Activated CD4-positive, alpha-beta T cell treated with anti-CD3 and anti-CD28 coated beads, Interleukin-2, amount 50 U/mL, for 48 hours (primary cell): ENCODE results near the gene ADSS2.

Experiments
- DNase-seq, 2 experiments: peaks; one replicate each; pipeline ENCODE4 v3.0.0-alpha.2; 2020

ADSS2 gene

DNA sequence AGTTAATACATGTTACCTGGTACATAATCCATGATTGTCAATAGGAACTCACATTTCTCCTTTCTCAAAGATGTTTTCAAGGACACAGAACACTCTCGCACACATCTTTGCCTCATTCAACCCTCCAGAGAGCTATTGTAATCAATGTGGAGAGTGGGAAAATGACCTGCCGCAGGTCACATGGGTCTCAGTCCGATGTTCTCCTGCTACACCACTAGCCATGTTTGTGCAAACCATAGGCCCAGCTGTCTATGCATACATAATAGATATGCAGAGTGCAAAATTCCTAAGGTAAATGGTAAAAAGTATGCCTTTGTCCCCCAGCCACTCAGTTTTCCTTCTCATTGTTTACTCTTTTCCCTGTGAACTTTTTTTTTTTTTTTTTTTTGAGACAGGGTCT lies 89.2 kb downstream of the ADSS2 start:
- no peak for DNase-seq

DNA sequence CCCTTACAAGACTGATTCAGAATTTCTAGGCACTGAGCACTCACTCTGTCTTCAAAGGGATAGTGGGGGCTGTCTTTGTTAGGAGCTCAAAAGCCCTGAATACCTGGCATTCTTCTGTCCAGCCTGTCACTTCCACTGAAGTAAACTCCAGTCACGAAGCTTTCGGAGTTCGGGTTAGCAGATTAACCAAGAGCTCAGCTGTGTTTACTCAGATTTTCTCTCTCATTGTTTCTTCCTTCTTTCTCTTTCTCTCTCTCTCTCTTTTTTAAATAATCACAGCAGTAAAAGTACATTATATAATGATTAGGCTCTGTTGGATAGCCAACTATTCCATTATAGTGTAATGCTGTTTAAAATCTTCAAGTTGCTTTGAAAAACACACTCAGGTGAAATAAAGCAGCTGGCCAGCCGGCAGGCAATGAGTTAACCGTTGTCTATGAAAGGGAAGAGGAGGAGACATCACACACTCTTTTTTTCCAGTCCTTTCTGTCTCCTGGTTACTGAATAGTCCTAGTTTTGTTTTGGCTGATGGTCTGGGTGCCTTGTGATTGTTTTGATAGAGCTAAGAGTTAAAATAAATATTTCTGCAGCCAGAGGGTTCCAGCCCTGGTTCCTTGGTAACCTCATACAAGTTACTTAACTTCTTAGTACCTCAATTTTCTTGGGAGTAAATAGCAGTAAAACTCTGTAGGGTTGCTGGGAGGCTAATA lies 89.8 kb downstream of the ADSS2 start:
- DNase-seq = no peak
